Breast epithelium (tissue), 4 donors: Measurements from ENCODE around the gene LGI4. TPM values are rescaled to one million over a fixed set of nuclear protein-coding genes. Genes with fewer than 3 reads are reported as not detected.

ENCODE experiments used
- DNase-seq, 2 donors: peaks; one replicate each; pipeline ENCODE4 v3.0.0-alpha.2; 2019; ENCODE audit warnings: low spot score in 2 of 2
- H3K27ac ChIP-seq, 2 donors: fragments of 200-600 bp; sonication (generic) in 1 of 2; one replicate each; pipeline ENCODE4 v1.5.1; 2016 to 2019; ENCODE audit warnings: mild to moderate bottlenecking in 1 of 2
- H3K27me3 ChIP-seq, 2 donors: fragments of 200-600 bp; sonication (generic) in 1 of 2; one replicate each; pipeline versions ENCODE4 v1.5.1 to v1.6.0; 2017 to 2019; ENCODE audit warnings: control low read depth in 1 of 2, mild to moderate bottlenecking in 1 of 2
- H3K36me3 ChIP-seq: fragments of 200-600 bp; one replicate; pipeline ENCODE4 v1.5.1; 2019
- H3K4me1 ChIP-seq, 2 donors: fragments of 200-600 bp; sonication (generic); one replicate each; pipeline ENCODE4 v1.5.1; 2016 to 2019; ENCODE audit warnings: control low read depth in 1 of 2
- H3K4me3 ChIP-seq, 3 donors: fragments of 200-600 bp; sonication (generic); 1 replicate in 2 of 3; 2 replicates in 1 of 3; pipeline ENCODE4 v1.5.1; 2016 to 2019; ENCODE audit warnings: mild to moderate bottlenecking in 3 of 3, moderate library complexity in 2 of 3
- H3K9me3 ChIP-seq, 2 donors: fragments of 200-600 bp; sonication (generic) in 1 of 2; one replicate each; pipeline ENCODE4 v1.5.1; 2016 to 2019; ENCODE audit warnings: control low read depth in 1 of 2
- CTCF ChIP-seq, 3 donors: fragments of 450-650 bp; IDR thresholded peaks; one replicate each; pipeline ENCODE4 v1.5.1; 2016 to 2017; ENCODE audit warnings: antibody characterized with exemption in 3 of 3, mild to moderate bottlenecking in 3 of 3, moderate library complexity in 3 of 3
- POLR2A ChIP-seq: fragments of 450-650 bp; IDR thresholded peaks from one replicate; pipeline ENCODE4 v1.6.1; 2016; ENCODE audit warnings: antibody characterized with exemption, mild to moderate bottlenecking, moderate library complexity
- POLR2AphosphoS5 ChIP-seq, 3 donors: sonication (generic); formaldehyde crosslinking; IDR thresholded peaks; one replicate each; pipeline ENCODE4 v1.6.1; 2017; ENCODE audit warnings: antibody characterized with exemption in 3 of 3
- intact Hi-C: fragments of 100-400 bp; cut with DNase I; formaldehyde crosslinking; loops from one replicate; pipeline ENCODE4 v1.15.1; 2023; ENCODE audit warnings: low total_unique reads
- total RNA-seq, 3 donors: library from RNA; depleted of rRNA; stranded (reverse); fragments of >200 nt; gene quantifications; one replicate each; pipeline ENCODE4 v1.1.0, GENCODE V29; 2016

Gene LGI4
- total RNA-seq, 3 donors from 2014 or later = 4.3 to 37.8 (median 5.3) TPM

GRCh38 chr19:35095667-35096368, 39.0 kb downstream of the LGI4 start:
- H3K4me1 ChIP-seq = no peaks in the 10 kb centered on the region
- no peaks in the 10 kb centered on the region for H3K27me3 ChIP-seq
- no peak overlapping the region for H3K4me3 ChIP-seq
- DNase-seq = peak in 1 of 2 donors; percentile 66
- no peaks in the 10 kb centered on the region for H3K36me3 ChIP-seq
- no peaks in the 10 kb centered on the region for H3K9me3 ChIP-seq
- TF ChIP-seq POLR2AphosphoS5 (IDR thresholded peaks at IDR 0.05) (no peak), CTCF (IDR thresholded peaks at IDR 0.05) (no peak), POLR2A (no peak)
- H3K27ac ChIP-seq = peak overlapping the region; percentile 66 to 82
- intact Hi-C loops = no loop called here

GRCh38 chr19:35094656-35095055, 40.2 kb downstream of the LGI4 start:
- Histone ChIP-seq H3K36me3 (no peaks in the 10 kb centered on the region), H3K4me1 (no peaks in the 10 kb centered on the region), H3K4me3 (no peak overlapping the region), H3K27ac (no peak overlapping the region), H3K9me3 (no peaks in the 10 kb centered on the region), H3K27me3 (no peaks in the 10 kb centered on the region)
- DNase-seq = no peak
- no peak for TF ChIP-seq POLR2AphosphoS5 (IDR thresholded peaks at IDR 0.05)
- no peak for TF ChIP-seq CTCF (IDR thresholded peaks at IDR 0.05)
- no peak for TF ChIP-seq POLR2A
- intact Hi-C loops = no loop called here

- TF ChIP-seq CTCF (IDR thresholded peaks at IDR 0.05) (no peak), POLR2A (no peak), POLR2AphosphoS5 (IDR thresholded peaks at IDR 0.05) (no peak)
- DNase-seq = no peak
- Histone ChIP-seq H3K4me3 (no peak overlapping the region), H3K27me3 (no peaks in the 10 kb centered on the region), H3K36me3 (no peaks in the 10 kb centered on the region), H3K4me1 (no peaks in the 10 kb centered on the region), H3K9me3 (no peaks in the 10 kb centered on the region), H3K27ac (no peak overlapping the region)
- intact Hi-C loops = no loop called here
Measured at GRCh38 chr19:35093941-35094647, 40.8 kb downstream of the LGI4 start.

- no peak for TF ChIP-seq CTCF (IDR thresholded peaks at IDR 0.05)
- TF ChIP-seq POLR2A = no peak
- TF ChIP-seq POLR2AphosphoS5 (IDR thresholded peaks at IDR 0.05) = no peak
- no peak for DNase-seq
- no peak overlapping the region for H3K27ac ChIP-seq
- no peaks in the 10 kb centered on the region for H3K27me3 ChIP-seq
- H3K36me3 ChIP-seq = no peaks in the 10 kb centered on the region
- H3K4me1 ChIP-seq = no peaks in the 10 kb centered on the region
- no peaks in the 10 kb centered on the region for H3K9me3 ChIP-seq
- intact Hi-C loops = no loop called here
- H3K4me3 ChIP-seq = no peak overlapping the region
Measured at GRCh38 chr19:35093430-35093829, 41.4 kb downstream of the LGI4 start.

GRCh38 chr19:35090506-35091214, 44.2 kb downstream of the LGI4 start:
- intact Hi-C loops = no loop called here
- Histone ChIP-seq H3K9me3 (no peaks in the 10 kb centered on the region), H3K27ac (no peak overlapping the region), H3K36me3 (no peaks in the 10 kb centered on the region), H3K4me3 (peak overlapping the region in 2 of 3 donors; percentile 37 to 51), H3K4me1 (no peaks in the 10 kb centered on the region), H3K27me3 (no peaks in the 10 kb centered on the region)
- peak in 1 of 2 donors; percentile 67 for DNase-seq
- TF ChIP-seq CTCF (IDR thresholded peaks at IDR 0.05) (peak; percentile 54 to 77 (median 64)), POLR2A (no peak)
